ENCODE results near the gene SEPTIN12. TPM values are rescaled to one million over a fixed set of nuclear protein-coding genes. Genes with fewer than 3 reads are reported as not detected.

The SEPTIN12 gene
- total RNA-seq, 4 donors from 2014 or later = not detected

- Histone ChIP-seq H3K4me3 (no peak overlapping the region), H3K27ac (no peak overlapping the region), H3K4me1 (peaks cover 0 to 2% of the 10 kb centered on the region in 2 donors), H3K36me3 (no peaks in the 10 kb centered on the region), H3K27me3 (no peaks in the 10 kb centered on the region), H3K9me3 (no peaks in the 10 kb centered on the region)
- intact Hi-C loops (cut with DNase I; ENCODE audit: low total_unique reads) = no loop called here
- no peak for TF ChIP-seq POLR2A (IDR thresholded peaks at IDR 0.05)
- TF ChIP-seq, protein P1, sequence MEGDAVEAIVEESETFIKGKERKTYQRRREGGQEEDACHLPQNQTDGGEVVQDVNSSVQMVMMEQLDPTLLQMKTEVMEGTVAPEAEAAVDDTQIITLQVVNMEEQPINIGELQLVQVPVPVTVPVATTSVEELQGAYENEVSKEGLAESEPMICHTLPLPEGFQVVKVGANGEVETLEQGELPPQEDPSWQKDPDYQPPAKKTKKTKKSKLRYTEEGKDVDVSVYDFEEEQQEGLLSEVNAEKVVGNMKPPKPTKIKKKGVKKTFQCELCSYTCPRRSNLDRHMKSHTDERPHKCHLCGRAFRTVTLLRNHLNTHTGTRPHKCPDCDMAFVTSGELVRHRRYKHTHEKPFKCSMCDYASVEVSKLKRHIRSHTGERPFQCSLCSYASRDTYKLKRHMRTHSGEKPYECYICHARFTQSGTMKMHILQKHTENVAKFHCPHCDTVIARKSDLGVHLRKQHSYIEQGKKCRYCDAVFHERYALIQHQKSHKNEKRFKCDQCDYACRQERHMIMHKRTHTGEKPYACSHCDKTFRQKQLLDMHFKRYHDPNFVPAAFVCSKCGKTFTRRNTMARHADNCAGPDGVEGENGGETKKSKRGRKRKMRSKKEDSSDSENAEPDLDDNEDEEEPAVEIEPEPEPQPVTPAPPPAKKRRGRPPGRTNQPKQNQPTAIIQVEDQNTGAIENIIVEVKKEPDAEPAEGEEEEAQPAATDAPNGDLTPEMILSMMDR (IDR thresholded peaks at IDR 0.05) = no peak
- no peak for DNase-seq
Measured at GRCh38 chr16:4795828-4796572, 7.9 kb upstream of the SEPTIN12 start.

GRCh38 chr16:4795181-4795827, 7.2 kb upstream of the SEPTIN12 start, which contains the start of gene SMIM22:
SMIM22 (plus strand) TSS chr16:4795369; CDS start chr16:4795735, 366 bp downstream.
- TF ChIP-seq POLR2A (IDR thresholded peaks at IDR 0.05) = no peak
- TF ChIP-seq, protein P1 (IDR thresholded peaks at IDR 0.05) = no peak

GRCh38 chr16:4792951-4793513, 4.9 kb upstream of the SEPTIN12 start:
- TF ChIP-seq, protein P1 (IDR thresholded peaks at IDR 0.05) = no peak
- no peak for TF ChIP-seq POLR2A (IDR thresholded peaks at IDR 0.05)
- Histone ChIP-seq H3K4me3 (no peak overlapping the region), H3K27ac (no peak overlapping the region), H3K9me3 (no peaks in the 10 kb centered on the region), H3K36me3 (no peaks in the 10 kb centered on the region), H3K4me1 (no peaks in the 10 kb centered on the region), H3K27me3 (no peaks in the 10 kb centered on the region)
- DNase-seq = no peak
- intact Hi-C loops (cut with DNase I; ENCODE audit: low total_unique reads) = no loop called here

More at GRCh38 chr16:4795181-4795827, 7.2 kb upstream of the SEPTIN12 start, which contains the start of gene SMIM22:
- no peak for DNase-seq
- no peaks in the 10 kb centered on the region for H3K36me3 ChIP-seq
- intact Hi-C loops (cut with DNase I; ENCODE audit: low total_unique reads) = no loop called here
- no peaks in the 10 kb centered on the region for H3K27me3 ChIP-seq
- no peak within 1 kb of the TSS for H3K27ac ChIP-seq
- no peaks in the 10 kb centered on the region for H3K4me1 ChIP-seq
- no peaks in the 10 kb centered on the region for H3K9me3 ChIP-seq
- H3K4me3 ChIP-seq = no peak within 1 kb of the TSS

DNA sequence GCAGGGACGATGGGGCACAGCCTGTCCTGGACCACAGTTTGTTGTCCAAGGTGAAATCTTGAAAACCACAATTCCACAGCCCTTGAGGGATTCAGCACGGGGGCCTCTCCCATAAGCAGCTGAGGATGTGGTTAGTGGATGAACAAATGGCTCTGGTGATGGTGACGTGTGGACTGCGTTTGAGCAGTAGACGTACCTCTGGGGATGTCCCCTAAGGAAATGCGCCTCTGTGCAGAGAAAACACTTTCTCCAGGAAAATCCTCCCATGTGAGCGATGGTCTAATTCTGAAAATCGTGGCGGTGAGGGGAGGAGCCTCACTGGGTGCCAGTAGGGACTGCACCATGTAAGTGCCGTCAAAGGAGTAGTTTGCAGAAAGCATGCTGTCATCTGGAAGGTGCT, 2.7 kb upstream of the SEPTIN12 start:
- TF ChIP-seq, protein P1 (IDR thresholded peaks at IDR 0.05) = no peak
- no peak for TF ChIP-seq POLR2A (IDR thresholded peaks at IDR 0.05)
- H3K36me3 ChIP-seq = no peaks in the 10 kb centered on the region
- H3K9me3 ChIP-seq = no peaks in the 10 kb centered on the region
- no peaks in the 10 kb centered on the region for H3K4me1 ChIP-seq
- intact Hi-C loops (cut with DNase I; ENCODE audit: low total_unique reads) = no loop called here
- no peaks in the 10 kb centered on the region for H3K27me3 ChIP-seq
- H3K27ac ChIP-seq = no peak overlapping the region
- H3K4me3 ChIP-seq = no peak overlapping the region
- DNase-seq = no peak

DNA sequence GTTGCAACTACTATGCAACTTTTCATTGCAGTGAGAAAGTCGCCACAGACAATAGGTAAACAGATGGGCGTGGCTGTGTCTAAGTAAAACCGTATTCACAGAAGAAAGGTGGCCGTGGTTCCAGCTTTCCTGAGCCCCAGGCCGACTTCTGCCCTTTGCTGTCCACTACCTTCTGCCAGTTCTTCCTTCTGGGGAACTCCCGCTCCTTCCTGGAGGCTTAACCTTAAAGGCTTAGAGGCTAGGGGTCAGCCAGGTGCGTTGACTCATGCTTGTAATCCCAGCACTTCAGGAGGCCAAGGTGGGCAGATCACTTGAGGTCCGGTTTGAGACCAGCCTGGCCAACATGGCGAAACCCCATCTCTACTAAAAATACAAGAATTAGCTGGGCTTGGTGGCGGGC, 2.1 kb upstream of the SEPTIN12 start:
- Histone ChIP-seq H3K4me3 (no peak overlapping the region), H3K4me1 (no peaks in the 10 kb centered on the region), H3K36me3 (no peaks in the 10 kb centered on the region), H3K27ac (no peak overlapping the region), H3K9me3 (no peaks in the 10 kb centered on the region), H3K27me3 (no peaks in the 10 kb centered on the region)
- TF ChIP-seq, protein P1 (IDR thresholded peaks at IDR 0.05) = no peak
- no peak for TF ChIP-seq POLR2A (IDR thresholded peaks at IDR 0.05)
- no peak for DNase-seq
- intact Hi-C loops (cut with DNase I; ENCODE audit: low total_unique reads) = no loop called here
